PC-9 (cell line): ENCODE data around the gene ZMYND10. TPM values are rescaled to one million over a fixed set of nuclear protein-coding genes. Genes with fewer than 3 reads are reported as not detected.

ENCODE experiments used
- BruUV-seq: library from RNA; stranded (reverse); fragments of 400-500 nt; replicated peaks from 2 replicates; lab custom pipeline; 2021; lab: Mats Ljungman, UMichigan
- CTCF ChIA-PET: fragments of 300-600 bp; sonication (Branson Sonifier 250); formaldehyde crosslinking; loops from one replicate; lab custom pipeline; 2022; ENCODE audit warnings: antibody characterized with exemption; lab: Charles Lee
- POLR2A ChIA-PET: fragments of 300-600 bp; sonication (Branson Sonifier 250); formaldehyde crosslinking; loops from one replicate; lab custom pipeline; 2022; ENCODE audit warnings: antibody characterized with exemption; ENCODE audit not compliant: unreplicated experiment; lab: Charles Lee
- DNase-seq, 2 experiments: peaks; one replicate each; pipeline versions ENCODE4 v3.0.0 to v3.0.0-alpha.2; 2015 to 2022; ENCODE audit warnings: mixed read lengths in 1 of 2
- H2AFZ ChIP-seq: fragments of 200-600 bp; sonication (generic); 2 replicates; pipeline ENCODE4 v1.8.1; 2017; ENCODE audit warnings: antibody characterized with exemption
- H3F3A ChIP-seq: fragments of 200-600 bp; sonication (generic); 2 replicates; pipeline ENCODE4 v1.8.1; 2017; ENCODE audit warnings: antibody characterized with exemption, mild to moderate bottlenecking, low read depth; ENCODE audit not compliant: insufficient read depth
- H3K27ac ChIP-seq: fragments of 200-600 bp; sonication (generic); 2 replicates; pipeline ENCODE4 v1.6.1; 2016; ENCODE audit warnings: mixed run types
- H3K27me3 ChIP-seq: fragments of 200-600 bp; sonication (generic); 2 replicates; pipeline ENCODE4 v1.6.1; 2016; ENCODE audit warnings: low read depth, mixed run types; ENCODE audit not compliant: insufficient read depth
- H3K36me3 ChIP-seq: fragments of 200-600 bp; sonication (generic); 2 replicates; pipeline ENCODE4 v1.6.1; 2016; ENCODE audit warnings: low read depth, mixed run types
- H3K4me1 ChIP-seq: fragments of 200-600 bp; sonication (generic); replicated peaks from 2 replicates; pipeline ENCODE4 v1.6.1; 2016; ENCODE audit warnings: mixed run types; ENCODE audit not compliant: insufficient read depth
- H3K4me2 ChIP-seq: fragments of 200-600 bp; sonication (generic); 2 replicates; pipeline ENCODE4 v1.6.1; 2017; ENCODE audit warnings: mixed run types
- H3K4me3 ChIP-seq: fragments of 200-600 bp; sonication (generic); 2 replicates; pipeline ENCODE4 v1.6.1; 2016; ENCODE audit warnings: mixed run types
- H3K79me2 ChIP-seq: fragments of 200-600 bp; sonication (generic); 2 replicates; pipeline ENCODE4 v1.6.1; 2017; ENCODE audit warnings: low read depth, mixed run types
- H3K9me2 ChIP-seq: fragments of 200-600 bp; sonication (generic); 2 replicates; pipeline ENCODE4 v1.8.1; 2017; ENCODE audit warnings: mild to moderate bottlenecking; ENCODE audit not compliant: insufficient read depth
- H3K9me3 ChIP-seq: fragments of 200-600 bp; sonication (generic); 2 replicates; pipeline ENCODE4 v1.8.1; 2016; ENCODE audit warnings: low read depth; ENCODE audit not compliant: insufficient read depth
- H4K20me1 ChIP-seq: fragments of 200-600 bp; sonication (generic); 2 replicates; pipeline ENCODE4 v1.8.1; 2017; ENCODE audit not compliant: insufficient read depth
- CTCF ChIP-seq: fragments of 200-600 bp; sonication (generic); conservative IDR thresholded peaks from 2 replicates; pipeline ENCODE4 v1.6.1; 2017; ENCODE audit warnings: mixed run types, antibody characterized with exemption, mild to moderate bottlenecking, moderate library complexity
- EZH2 ChIP-seq: fragments of 200-600 bp; sonication (generic); IDR thresholded peaks from 2 replicates; pipeline ENCODE4 v1.8.0; 2017; ENCODE audit warnings: antibody characterized with exemption, low read depth
- intact Hi-C: fragments of 100-400 bp; cut with micrococcal nuclease; formaldehyde crosslinking; loops from one replicate; pipeline ENCODE4 v1.10.0; 2022; ENCODE audit not compliant: unreplicated experiment
- total RNA-seq: library from RNA; stranded (reverse); gene quantifications from 2 replicates; pipeline ENCODE4 v1.2.3, GENCODE V29; 2021

The ZMYND10 gene
- total RNA-seq, 1 experiment from 2014 or later, result 4.4 TPM

DNA sequence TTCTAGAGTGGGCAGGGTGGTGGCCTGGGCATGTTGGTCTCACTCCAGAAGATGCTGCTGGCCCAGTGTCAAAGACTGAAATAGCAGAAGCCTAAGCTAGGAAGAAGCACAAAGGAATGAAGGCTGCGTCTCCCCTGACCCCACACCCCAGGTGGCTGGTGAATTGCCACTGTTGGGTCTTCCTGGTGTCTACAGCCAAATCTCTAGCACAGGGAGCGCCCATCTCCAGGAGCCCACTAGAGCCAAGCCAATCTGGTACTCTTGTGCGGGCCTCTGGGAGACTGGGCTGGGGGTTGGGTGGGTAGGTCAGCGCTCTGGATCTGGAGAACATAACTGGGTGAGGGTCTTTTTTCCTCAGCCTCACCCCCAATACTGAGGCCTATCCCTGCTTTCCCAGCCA, 18.4 kb downstream of the ZMYND10 start:
- Histone ChIP-seq H3F3A (peaks cover 21% of the 10 kb centered on the region), H4K20me1 (no peaks in the 10 kb centered on the region; the same call in 1 of the 2 replicates), H3K4me1 (peaks cover 3% of the 10 kb centered on the region; the same call in 1 of the 2 replicates), H3K27ac (no peak overlapping the region), H3K4me2 (peak overlapping the region; percentile 94), H3K27me3 (no peaks in the 10 kb centered on the region), H3K36me3 (no peaks in the 10 kb centered on the region), H3K79me2 (peaks cover 17% of the 10 kb centered on the region), H3K9me3 (no peaks in the 10 kb centered on the region), H3K4me3 (peak overlapping the region; percentile 90), H2AFZ (no peak overlapping the region), H3K9me2 (no peaks in the 10 kb centered on the region)
- CTCF ChIA-PET, result no interaction called here
- TF ChIP-seq CTCF, result no peak
- no peak for TF ChIP-seq EZH2
- DNase-seq, result no peak
- BruUV-seq, result TSS peak; percentile 28
- POLR2A ChIA-PET, result no interaction called here
- intact Hi-C loops, result no loop called here

DNA sequence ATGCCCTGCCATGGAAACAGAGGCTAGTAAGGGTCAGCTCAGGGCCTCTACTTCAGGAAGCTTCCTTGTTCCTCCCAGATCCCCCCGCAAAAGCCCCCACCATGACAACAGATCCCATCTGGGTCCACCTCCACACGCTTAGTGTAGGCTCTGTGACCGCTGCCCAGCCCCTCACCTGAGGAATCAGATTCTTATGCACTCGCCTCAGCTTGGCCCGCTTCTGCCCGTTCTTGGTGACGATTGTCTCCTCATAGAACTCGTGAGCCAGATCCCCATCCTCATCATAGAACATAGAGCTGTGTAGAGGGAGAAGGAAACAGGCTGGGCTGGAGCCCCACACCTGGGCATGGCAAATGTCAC, 19.4 kb downstream of the ZMYND10 start:
- Histone ChIP-seq H3K27ac (no peak overlapping the region), H3F3A (peaks cover 21% of the 10 kb centered on the region), H3K36me3 (no peaks in the 10 kb centered on the region), H2AFZ (no peak overlapping the region), H4K20me1 (no peaks in the 10 kb centered on the region; the same call in 1 of the 2 replicates), H3K4me3 (no peak overlapping the region), H3K4me1 (peaks cover 3% of the 10 kb centered on the region; the same call in 1 of the 2 replicates), H3K9me3 (no peaks in the 10 kb centered on the region), H3K9me2 (no peaks in the 10 kb centered on the region), H3K27me3 (no peaks in the 10 kb centered on the region), H3K79me2 (peaks cover 17% of the 10 kb centered on the region), H3K4me2 (no peak overlapping the region)
- CTCF ChIA-PET, result no interaction called here
- POLR2A ChIA-PET, result no interaction called here
- no TSS peak for BruUV-seq
- intact Hi-C loops, result no loop called here
- DNase-seq, result no peak
- TF ChIP-seq CTCF (no peak), EZH2 (no peak)

GRCh38 chr3:50325497-50326181, 19.9 kb downstream of the ZMYND10 start:
- Histone ChIP-seq H3K27me3 (no peaks in the 10 kb centered on the region), H4K20me1 (no peaks in the 10 kb centered on the region; the same call in 1 of the 2 replicates), H3F3A (peaks cover 21% of the 10 kb centered on the region), H3K79me2 (peaks cover 19% of the 10 kb centered on the region), H2AFZ (no peak overlapping the region), H3K4me2 (no peak overlapping the region), H3K9me2 (no peaks in the 10 kb centered on the region), H3K36me3 (no peaks in the 10 kb centered on the region), H3K27ac (no peak overlapping the region), H3K9me3 (no peaks in the 10 kb centered on the region), H3K4me3 (no peak overlapping the region), H3K4me1 (peaks cover 3% of the 10 kb centered on the region; the same call in 1 of the 2 replicates)
- TF ChIP-seq EZH2 (no peak), CTCF (no peak)
- intact Hi-C loops, result no loop called here
- no peak for DNase-seq
- POLR2A ChIA-PET, result no interaction called here
- CTCF ChIA-PET, result interaction anchor here (1.6 kb wide), 1 partner anchor 22 kb away, joined by 4 read pairs; the partner anchor contains the start of gene HYAL1
- BruUV-seq, result no TSS peak
